ENCODE results near the gene NLRC5.

- TF ChIP-seq POLR2A (IDR thresholded peaks at IDR 0.05) (no peak), CTCF (IDR thresholded peaks at IDR 0.05) (no peak)
These were observed 49.6 kb upstream of the NLRC5 start for GRCh38 chr16:56939801-56940200.

Data from body of pancreas (tissue), 4 donors.